ENCODE measurements around the gene TCL1A. TPM values are rescaled to one million over a fixed set of nuclear protein-coding genes. Genes with fewer than 3 reads are reported as not detected.

Gene TCL1A
- total RNA-seq, 1 experiment from 2014 or later = not detected

GRCh38 chr14:95698287-95698686 lies 15.6 kb downstream of the TCL1A start:
- Histone ChIP-seq H3K9me2 (ENCODE audit: insufficient read depth) (no peaks in the 10 kb centered on the region), H4K20me1 (ENCODE audit: insufficient read depth) (no peaks in the 10 kb centered on the region), H3K4me3 (no peak overlapping the region), H3K9me3 (ENCODE audit: insufficient read depth, low read depth) (no peaks in the 10 kb centered on the region), H3K27me3 (ENCODE audit: insufficient read depth, low read depth) (peaks cover 30% of the 10 kb centered on the region), H3K79me2 (ENCODE audit: low read depth) (no peaks in the 10 kb centered on the region), H3K4me1 (replicated peaks; ENCODE audit: insufficient read depth) (no peaks in the 10 kb centered on the region), H3K4me2 (no peak overlapping the region), H3K36me3 (ENCODE audit: low read depth) (no peaks in the 10 kb centered on the region), H2AFZ (no peak overlapping the region), H3F3A (ENCODE audit: insufficient read depth, low read depth) (no peaks in the 10 kb centered on the region), H3K27ac (no peak overlapping the region)
- intact Hi-C loops (cut with micrococcal nuclease; ENCODE audit: unreplicated experiment) = no loop called here
- TF ChIP-seq EZH2 (IDR thresholded peaks at IDR 0.05; ENCODE audit: low read depth) = no peak
- TF ChIP-seq, protein P1, sequence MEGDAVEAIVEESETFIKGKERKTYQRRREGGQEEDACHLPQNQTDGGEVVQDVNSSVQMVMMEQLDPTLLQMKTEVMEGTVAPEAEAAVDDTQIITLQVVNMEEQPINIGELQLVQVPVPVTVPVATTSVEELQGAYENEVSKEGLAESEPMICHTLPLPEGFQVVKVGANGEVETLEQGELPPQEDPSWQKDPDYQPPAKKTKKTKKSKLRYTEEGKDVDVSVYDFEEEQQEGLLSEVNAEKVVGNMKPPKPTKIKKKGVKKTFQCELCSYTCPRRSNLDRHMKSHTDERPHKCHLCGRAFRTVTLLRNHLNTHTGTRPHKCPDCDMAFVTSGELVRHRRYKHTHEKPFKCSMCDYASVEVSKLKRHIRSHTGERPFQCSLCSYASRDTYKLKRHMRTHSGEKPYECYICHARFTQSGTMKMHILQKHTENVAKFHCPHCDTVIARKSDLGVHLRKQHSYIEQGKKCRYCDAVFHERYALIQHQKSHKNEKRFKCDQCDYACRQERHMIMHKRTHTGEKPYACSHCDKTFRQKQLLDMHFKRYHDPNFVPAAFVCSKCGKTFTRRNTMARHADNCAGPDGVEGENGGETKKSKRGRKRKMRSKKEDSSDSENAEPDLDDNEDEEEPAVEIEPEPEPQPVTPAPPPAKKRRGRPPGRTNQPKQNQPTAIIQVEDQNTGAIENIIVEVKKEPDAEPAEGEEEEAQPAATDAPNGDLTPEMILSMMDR (conservative IDR thresholded peaks at IDR 0.05) = no peak
- BruUV-seq (replicated peaks) = no TSS peak
- ChIA-PET POLR2A (ENCODE audit: unreplicated experiment) (no interaction called here), CTCF (no interaction called here)
- DNase-seq = no peak

GRCh38 chr14:95697764-95698163 lies 16.2 kb downstream of the TCL1A start:
- no peak overlapping the region for H3K27ac ChIP-seq
- ChIA-PET POLR2A (ENCODE audit: unreplicated experiment) (no interaction called here), CTCF (no interaction called here)
- H2AFZ ChIP-seq = no peak overlapping the region
- no peaks in the 10 kb centered on the region for H3K36me3 ChIP-seq (ENCODE audit: low read depth)
- TF ChIP-seq, protein P1 (conservative IDR thresholded peaks at IDR 0.05) = no peak
- TF ChIP-seq EZH2 (IDR thresholded peaks at IDR 0.05; ENCODE audit: low read depth) = no peak
- no peaks in the 10 kb centered on the region for H3K4me1 ChIP-seq (replicated peaks; ENCODE audit: insufficient read depth)
- no TSS peak for BruUV-seq (replicated peaks)
- no peak overlapping the region for H3K4me3 ChIP-seq
- peaks cover 30% of the 10 kb centered on the region for H3K27me3 ChIP-seq (ENCODE audit: insufficient read depth, low read depth)
- H3K9me2 ChIP-seq (ENCODE audit: insufficient read depth) = no peaks in the 10 kb centered on the region
- no peak for DNase-seq
- no peaks in the 10 kb centered on the region for H3F3A ChIP-seq (ENCODE audit: insufficient read depth, low read depth)
- no peaks in the 10 kb centered on the region for H3K9me3 ChIP-seq (ENCODE audit: insufficient read depth, low read depth)
- H4K20me1 ChIP-seq (ENCODE audit: insufficient read depth) = no peaks in the 10 kb centered on the region
- intact Hi-C loops (cut with micrococcal nuclease; ENCODE audit: unreplicated experiment) = no loop called here
- H3K79me2 ChIP-seq (ENCODE audit: low read depth) = no peaks in the 10 kb centered on the region
- H3K4me2 ChIP-seq = no peak overlapping the region

- no peak for DNase-seq
- POLR2A ChIA-PET (ENCODE audit: unreplicated experiment) = no interaction called here
- no peak overlapping the region for H3K4me2 ChIP-seq
- H2AFZ ChIP-seq = no peak overlapping the region
- H3K27me3 ChIP-seq (ENCODE audit: insufficient read depth, low read depth) = peaks cover 38% of the 10 kb centered on the region
- BruUV-seq (replicated peaks) = no TSS peak
- no peaks in the 10 kb centered on the region for H3K9me2 ChIP-seq (ENCODE audit: insufficient read depth)
- H4K20me1 ChIP-seq (ENCODE audit: insufficient read depth) = no peaks in the 10 kb centered on the region
- no peaks in the 10 kb centered on the region for H3F3A ChIP-seq (ENCODE audit: insufficient read depth, low read depth)
- TF ChIP-seq EZH2 (IDR thresholded peaks at IDR 0.05; ENCODE audit: low read depth) = no peak
- TF ChIP-seq, protein P1 (conservative IDR thresholded peaks at IDR 0.05) = no peak
- no peaks in the 10 kb centered on the region for H3K4me1 ChIP-seq (replicated peaks; ENCODE audit: insufficient read depth)
- H3K79me2 ChIP-seq (ENCODE audit: low read depth) = no peaks in the 10 kb centered on the region
- intact Hi-C loops (cut with micrococcal nuclease; ENCODE audit: unreplicated experiment) = no loop called here
- CTCF ChIA-PET = no interaction called here
- H3K27ac ChIP-seq = no peak overlapping the region
- no peaks in the 10 kb centered on the region for H3K9me3 ChIP-seq (ENCODE audit: insufficient read depth, low read depth)
- H3K4me3 ChIP-seq = no peak overlapping the region
- no peaks in the 10 kb centered on the region for H3K36me3 ChIP-seq (ENCODE audit: low read depth)
These were observed 17.2 kb downstream of the TCL1A start for GRCh38 chr14:95696741-95697140.

Measured in PC-9 (cell line).